GM12878 (cell line): ENCODE data around the gene CLEC14A. TPM values are rescaled to one million over a fixed set of nuclear protein-coding genes. Genes with fewer than 3 reads are reported as not detected.

ENCODE experiments used
- ATAC-seq: fragments of 200-7000 bp; cut with Tn5 transposase; 3 replicates; pipeline ENCODE4 v1.9.1; 2020; ENCODE audit warnings: mild to moderate bottlenecking, moderate library complexity
- BruUV-seq: library from RNA; stranded (reverse); fragments of 400-500 nt; replicated peaks from 2 replicates; lab custom pipeline; 2021; lab: Mats Ljungman, UMichigan
- CTCF ChIA-PET: fragments of 300-600 bp; sonication (Branson Sonifier 250); formaldehyde crosslinking; extraction: SDS; loops from one replicate; lab custom pipeline; 2021; ENCODE audit warnings: inconsistent platforms; lab: Yijun Ruan, JAX
- POLR2A ChIA-PET: fragments of 350-600 bp; formaldehyde crosslinking; extraction: SDS; loops from one replicate; lab custom pipeline; 2021; ENCODE audit warnings: inconsistent platforms; lab: Charles Lee
- RAD21 ChIA-PET: fragments of 300-600 bp; sonication (Branson Sonifier 250); formaldehyde crosslinking; loops from one replicate; lab custom pipeline; 2023; ENCODE audit warnings: antibody characterized with exemption; ENCODE audit not compliant: unreplicated experiment; lab: Charles Lee
- SMC1A ChIA-PET: fragments of 300-600 bp; sonication (Branson Sonifier 250); formaldehyde crosslinking; loops from one replicate; lab custom pipeline; 2023; ENCODE audit not compliant: unreplicated experiment, uncharacterized antibody; lab: Charles Lee
- DNase-seq: peaks from one replicate; pipeline ENCODE4 v3.0.0-alpha.2; 2011; ENCODE audit warnings: low read depth, low spot score
- FAIRE-seq: peaks from 3 replicates; lab custom pipeline; 2011; peaks lifted over from hg19 to GRCh38; lab: Jason Lieb, UNC
- H2AFZ ChIP-seq: 2 replicates; pipeline ENCODE4 v1.6.0; 2011; ENCODE audit warnings: low read depth, low read length, control low read depth; ENCODE audit not compliant: control insufficient read depth
- H3K27ac ChIP-seq: 2 replicates; pipeline ENCODE4 v1.5.1; 2011; ENCODE audit warnings: control low read depth; ENCODE audit not compliant: control insufficient read depth, insufficient read depth
- H3K27me3 ChIP-seq, 2 experiments: replicated peaks in 1 of 2; 2 replicates each; pipeline versions ENCODE4 v1.6.0 to v1.6.1; 2011; ENCODE audit warnings: low read length in 1 of 2; ENCODE audit not compliant: control insufficient read depth in 2 of 2, insufficient read depth in 2 of 2
- H3K36me3 ChIP-seq, 2 experiments: 2 replicates each; pipeline ENCODE4 v1.5.1; 2011; ENCODE audit warnings: low read length in 1 of 2; ENCODE audit not compliant: control insufficient read depth in 2 of 2, insufficient read depth in 2 of 2
- H3K4me1 ChIP-seq: 2 replicates; pipeline ENCODE4 v1.6.1; 2011; ENCODE audit warnings: mild to moderate bottlenecking, low read length, moderate library complexity, mixed read lengths; ENCODE audit not compliant: control insufficient read depth, insufficient read depth
- H3K4me2 ChIP-seq: 2 replicates; pipeline ENCODE4 v1.6.0; 2011; ENCODE audit warnings: control low read depth; ENCODE audit not compliant: control insufficient read depth, insufficient read depth
- H3K4me3 ChIP-seq: fragments of 200-600 bp; sonication (generic); 2 replicates; pipeline ENCODE4 v1.5.1; 2016
- H3K79me2 ChIP-seq: 2 replicates; pipeline ENCODE4 v1.6.0; 2011; ENCODE audit warnings: low read length; ENCODE audit not compliant: control insufficient read depth, insufficient read depth
- H3K9ac ChIP-seq: 2 replicates; pipeline ENCODE4 v1.8.0; 2011; ENCODE audit warnings: low read length, control low read depth, mixed read lengths; ENCODE audit not compliant: control insufficient read depth, insufficient read depth
- H3K9me3 ChIP-seq: replicated peaks from 3 replicates; pipeline ENCODE4 v1.5.1; 2011; ENCODE audit warnings: mild to moderate bottlenecking, low read length; ENCODE audit not compliant: control insufficient read depth, insufficient read depth
- H4K20me1 ChIP-seq: 2 replicates; pipeline ENCODE4 v1.6.0; 2011; ENCODE audit not compliant: control insufficient read depth, insufficient read depth
- ASH2L ChIP-seq: fragments of 300-600, 200-600 bp; sonication (generic); IDR thresholded peaks from 2 replicates; pipeline ENCODE4 v1.6.1; 2017; ENCODE audit warnings: low read depth, mild to moderate bottlenecking, borderline replicate concordance
- BACH1 ChIP-seq: fragments of 450-650 bp; IDR thresholded peaks from 2 replicates; pipeline ENCODE4 v1.6.1; 2017; ENCODE audit warnings: mild to moderate bottlenecking, borderline replicate concordance
- BCL11A ChIP-seq: IDR thresholded peaks from 2 replicates; pipeline ENCODE4 v1.6.1; 2011; ENCODE audit warnings: low read depth, low read length
- CREB1 ChIP-seq: IDR thresholded peaks from 2 replicates; pipeline ENCODE4 v1.6.1; 2012; ENCODE audit warnings: low read depth, mild to moderate bottlenecking, inconsistent platforms
- EGR1 ChIP-seq, 2 experiments: IDR thresholded peaks; 1 replicate in 1 of 2; 2 replicates in 1 of 2; pipeline ENCODE4 v1.6.1; 2011 to 2012; ENCODE audit warnings: low read depth in 2 of 2, low read length in 2 of 2, borderline replicate concordance in 1 of 2, mild to moderate bottlenecking in 1 of 2, moderate library complexity in 1 of 2
- HCFC1 ChIP-seq: fragments of 150-350 bp; IDR thresholded peaks from 2 replicates; pipeline ENCODE4 v1.6.1; 2014; ENCODE audit warnings: low read length
- HDGF ChIP-seq: fragments of 450-650 bp; IDR thresholded peaks from 2 replicates; pipeline ENCODE4 v1.6.1; 2016; ENCODE audit warnings: antibody characterized with exemption
- LARP7 ChIP-seq: fragments of 450-650 bp; IDR thresholded peaks from 2 replicates; pipeline ENCODE4 v1.6.1; 2017; ENCODE audit warnings: mild to moderate bottlenecking
- MAX ChIP-seq: IDR thresholded peaks from 2 replicates; pipeline ENCODE4 v1.6.1; 2012; ENCODE audit warnings: low read depth, low read length, improper control_type of control experiment
- PAX5 ChIP-seq: IDR thresholded peaks from 2 replicates; pipeline ENCODE4 v1.6.1; 2011; ENCODE audit warnings: low read depth, low read length, borderline replicate concordance
- PKNOX1 ChIP-seq: fragments of 450-650 bp; IDR thresholded peaks from 2 replicates; pipeline ENCODE4 v1.6.1; 2016; ENCODE audit warnings: mild to moderate bottlenecking
- RELA ChIP-seq: fragments of 450-650 bp; IDR thresholded peaks from 2 replicates; pipeline ENCODE4 v1.8.0; 2014; ENCODE audit warnings: borderline replicate concordance; ENCODE audit not compliant: partially characterized antibody
- SIN3A ChIP-seq: IDR thresholded peaks from 2 replicates; pipeline ENCODE4 v1.6.1; 2012; ENCODE audit warnings: low read depth, low read length, improper control_type of control experiment
- SMAD5 ChIP-seq: IDR thresholded peaks from 2 replicates; pipeline ENCODE4 v1.6.1; 2016; ENCODE audit warnings: antibody characterized with exemption, low read depth
- TBL1XR1 ChIP-seq: IDR thresholded peaks from 2 replicates; pipeline ENCODE4 v1.6.1; 2012; ENCODE audit warnings: low read depth, low read length, improper control_type of control experiment
- ZNF207 ChIP-seq: fragments of 450-650 bp; IDR thresholded peaks from 2 replicates; pipeline ENCODE4 v1.6.1; 2014; ENCODE audit warnings: antibody characterized with exemption, mild to moderate bottlenecking, borderline replicate concordance
- WGBS: methylation state at CpG from one replicate; pipeline ENCODE4 v1.1.6; 2016; ENCODE audit warnings: low lambda C conversion rate; ENCODE audit not compliant: insufficient replicate concordance, insufficient coverage; ENCODE audit errors: missing lambda C conversion rate; 5-methylcytosine and 5-hydroxymethylcytosine counted together
- in situ Hi-C: fragments of 300-500 bp; cut with MboI; formaldehyde crosslinking; loops from 9 replicates; pipeline ENCODE4 v1.14.3; 2018; ENCODE audit warnings: mixed read lengths
- intact Hi-C: fragments of 100-400 bp; cut with micrococcal nuclease; formaldehyde crosslinking; loops from one replicate; pipeline ENCODE4 v1.14.2; 2022; ENCODE audit not compliant: unreplicated experiment
- polyA plus RNA-seq, 11 experiments: library from polyadenylated mRNA; depleted of rRNA in 4 of 11; unstranded in 6 of 11; stranded (reverse) in 5 of 11; fragments of >200 nt; fragmentation: Nextera tagmentation in 4 of 11; fragmentation: Illumina TruSeq in 1 of 11; extraction: Ambion mirVana in 4 of 11; extraction: Trizol in 1 of 11; gene quantifications; 1 replicate in 1 of 11; 2 replicates in 10 of 11; pipeline versions ENCODE4 v1.2.1 to v1.2.3, GENCODE V29; 2011 to 2016; ENCODE audit warnings: inconsistent platforms in 2 of 11, missing spikeins in 2 of 11, low read depth in 1 of 11
- total RNA-seq, 4 experiments: library from RNA; depleted of rRNA in 3 of 4; stranded (reverse); fragments of >200 nt in 3 of 4; fragmentation: Illumina TruSeq in 1 of 4; extraction: Trizol in 1 of 4; gene quantifications; 2 replicates each; pipeline versions ENCODE4 v1.2.1 to v1.2.3, GENCODE V29; 2013 to 2021

CLEC14A gene
- total and polyA plus RNA-seq, 10 of the 15 experiments (the other 5 are each of a cell fraction or from before 2014, with no cell fraction given): not detected

- TF ChIP-seq ZNF207: no peak
- TF ChIP-seq, all 136 proteins: peak for 0
These were observed 46.0 kb downstream of the CLEC14A start (continued) for GRCh38 chr14:38209572-38210557.

GRCh38 chr14:38208618-38209562 lies 47.0 kb downstream of the CLEC14A start:
- no peak overlapping the region for H2AFZ ChIP-seq
- H3K9me3 ChIP-seq: no peaks in the 10 kb centered on the region; the same call in 2 of the 3 replicates
- no peaks in the 10 kb centered on the region for H3K79me2 ChIP-seq
- no peaks in the 10 kb centered on the region for H3K27me3 ChIP-seq
- no peaks in the 10 kb centered on the region for H3K4me1 ChIP-seq
- H4K20me1 ChIP-seq: no peaks in the 10 kb centered on the region
- ChIA-PET RAD21 (no interaction called here), CTCF (no interaction called here), SMC1A (no interaction called here)
- H3K9ac ChIP-seq: no peak overlapping the region
- FAIRE-seq: no peak
- H3K4me3 ChIP-seq: no peak overlapping the region
- BruUV-seq: no TSS peak
- in situ Hi-C loops: no loop called here
- DNase-seq: no peak
- TF ChIP-seq CREB1 (no peak), EGR1 (IDR thresholded peaks at IDR 0.05; ENCODE audit: borderline replicate concordance in 1 of 2, low read depth in 2 of 2, low read length in 2 of 2) (no peak), SMAD5 (no peak), SIN3A (no peak), BACH1 (no peak), PKNOX1 (no peak), ASH2L (no peak), LARP7 (no peak), HCFC1 (no peak), BCL11A (no peak), MAX (no peak), HDGF (no peak), RELA (no peak), TBL1XR1 (no peak), PAX5 (no peak)
- TF ChIP-seq, all 136 proteins: peak for 0
- no peak for ATAC-seq
- no peak overlapping the region for H3K27ac ChIP-seq
- H3K36me3 ChIP-seq: no peaks in the 10 kb centered on the region
- WGBS: 37% methylated on average over 35 of the region's 59 CpGs
- POLR2A ChIA-PET: no interaction called here
- intact Hi-C loops: no loop called here
- no peak overlapping the region for H3K4me2 ChIP-seq
